ENCODE measurements around the gene MAP1LC3B.

DNA sequence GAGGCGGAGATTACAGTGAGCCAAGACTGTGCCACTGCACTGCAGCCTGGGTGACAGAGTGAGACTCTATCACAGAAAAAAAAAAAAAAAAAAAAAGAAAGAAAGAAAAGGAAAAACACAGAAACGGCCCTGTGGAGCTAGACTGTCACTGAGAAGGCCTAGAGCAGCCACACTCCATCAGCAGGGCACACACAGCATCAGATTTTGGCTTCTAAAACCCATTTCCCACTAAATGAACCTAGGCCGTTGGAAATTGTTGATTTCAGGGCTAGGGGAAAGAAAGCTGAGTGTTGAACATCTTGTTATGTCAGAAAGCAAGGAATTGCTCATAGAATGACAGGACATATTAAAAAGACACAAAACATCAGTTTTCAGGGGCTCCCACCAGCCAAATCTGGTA is 51.8 kb downstream of the MAP1LC3B start:
- TF ChIP-seq CTCF (conservative IDR thresholded peaks at IDR 0.05; ENCODE audit: low read depth, low read length) (no peak), EZH2 (IDR thresholded peaks at IDR 0.05; ENCODE audit: borderline replicate concordance, low read depth, low read length, poor library complexity, severe bottlenecking) (no peak)

Data from A673 (cell line).